Astrocyte (in vitro differentiated cells and primary cell): ENCODE measurements around the gene STYXL2. TPM values are rescaled to one million over a fixed set of nuclear protein-coding genes. Genes with fewer than 3 reads are reported as not detected.

ENCODE experiments used
- DNase-seq: peaks from one replicate; pipeline ENCODE4 v3.0.0-alpha.2; 2010; ENCODE audit warnings: low read depth
- FAIRE-seq: peaks from 2 replicates; lab custom pipeline; 2011; peaks lifted over from hg19 to GRCh38; lab: Jason Lieb, UNC
- H2AFZ ChIP-seq: 2 replicates; pipeline ENCODE4 v1.6.0; 2012; ENCODE audit warnings: low read depth, low read length, inconsistent platforms
- H3K27ac ChIP-seq: 2 replicates; pipeline ENCODE4 v1.5.1; 2011; ENCODE audit warnings: low read depth, low read length, inconsistent platforms
- H3K27me3 ChIP-seq: 2 replicates; pipeline ENCODE4 v1.6.0; 2011; ENCODE audit warnings: low read length, inconsistent platforms; ENCODE audit not compliant: insufficient read depth
- H3K36me3 ChIP-seq: 2 replicates; pipeline ENCODE4 v1.5.1; 2011; ENCODE audit warnings: low read length, inconsistent platforms; ENCODE audit not compliant: insufficient read depth
- H3K4me1 ChIP-seq: 2 replicates; pipeline ENCODE4 v1.5.1; 2011; ENCODE audit warnings: low read length, inconsistent platforms; ENCODE audit not compliant: insufficient read depth
- H3K4me2 ChIP-seq: 2 replicates; pipeline ENCODE4 v1.6.0; 2012; ENCODE audit warnings: low read length, inconsistent platforms
- H3K4me3 ChIP-seq: 2 replicates; pipeline ENCODE4 v1.5.1; 2011; ENCODE audit warnings: low read depth, mild to moderate bottlenecking, low read length, inconsistent platforms; ENCODE audit not compliant: insufficient read depth
- H3K79me2 ChIP-seq: 2 replicates; pipeline ENCODE4 v1.6.0; 2012; ENCODE audit warnings: mild to moderate bottlenecking, low read length, inconsistent platforms; ENCODE audit not compliant: insufficient read depth
- H3K9ac ChIP-seq: 2 replicates; pipeline ENCODE4 v1.6.0; 2012; ENCODE audit warnings: mild to moderate bottlenecking, low read length, inconsistent platforms
- H3K9me3 ChIP-seq: 2 replicates; pipeline ENCODE4 v1.5.1; 2012; ENCODE audit warnings: low read depth, mild to moderate bottlenecking, low read length, inconsistent platforms; ENCODE audit not compliant: insufficient read depth
- H4K20me1 ChIP-seq: 2 replicates; pipeline ENCODE4 v1.6.0; 2012; ENCODE audit warnings: low read length, inconsistent platforms; ENCODE audit not compliant: insufficient read depth
- H3K27ac Mint-ChIP-seq: one replicate; pipeline ENCODE4 v1.8.0; 2021; ENCODE audit warnings: mild to moderate bottlenecking, mixed read lengths; ENCODE audit not compliant: unreplicated experiment
- H3K27me3 Mint-ChIP-seq: one replicate; pipeline ENCODE4 v1.8.0; 2021; ENCODE audit warnings: low read depth, mixed read lengths; ENCODE audit not compliant: unreplicated experiment
- H3K36me3 Mint-ChIP-seq: one replicate; pipeline ENCODE4 v1.8.0; 2021; ENCODE audit warnings: low read depth, mixed read lengths; ENCODE audit not compliant: unreplicated experiment
- H3K4me1 Mint-ChIP-seq: one replicate; pipeline ENCODE4 v1.8.0; 2021; ENCODE audit warnings: low read depth, mixed read lengths; ENCODE audit not compliant: unreplicated experiment
- H3K4me3 Mint-ChIP-seq: one replicate; pipeline ENCODE4 v1.8.0; 2021; ENCODE audit warnings: mild to moderate bottlenecking, moderate library complexity, mixed read lengths; ENCODE audit not compliant: unreplicated experiment
- H3K9me3 Mint-ChIP-seq: one replicate; pipeline ENCODE4 v1.8.0; 2021; ENCODE audit warnings: mild to moderate bottlenecking, mixed read lengths; ENCODE audit not compliant: unreplicated experiment
- EZH2 ChIP-seq: IDR thresholded peaks from 2 replicates; pipeline ENCODE4 v1.6.1; 2012; ENCODE audit warnings: mild to moderate bottlenecking, low read length, inconsistent platforms; ENCODE audit not compliant: insufficient read depth
- total RNA-seq: library from RNA; stranded (reverse); gene quantifications from 2 replicates; pipeline ENCODE4 v1.2.1, GENCODE V29; 2021
- TF ChIP-seq, protein P1 (sequence below): IDR thresholded peaks from 2 replicates; pipeline ENCODE4 v1.5.1; 2011; ENCODE audit warnings: low read depth, mild to moderate bottlenecking, inconsistent platforms, low read length, moderate library complexity; ENCODE audit not compliant: insufficient read depth

Gene STYXL2
- total RNA-seq, 1 donor from 2014 or later: 0.82 TPM

DNA sequence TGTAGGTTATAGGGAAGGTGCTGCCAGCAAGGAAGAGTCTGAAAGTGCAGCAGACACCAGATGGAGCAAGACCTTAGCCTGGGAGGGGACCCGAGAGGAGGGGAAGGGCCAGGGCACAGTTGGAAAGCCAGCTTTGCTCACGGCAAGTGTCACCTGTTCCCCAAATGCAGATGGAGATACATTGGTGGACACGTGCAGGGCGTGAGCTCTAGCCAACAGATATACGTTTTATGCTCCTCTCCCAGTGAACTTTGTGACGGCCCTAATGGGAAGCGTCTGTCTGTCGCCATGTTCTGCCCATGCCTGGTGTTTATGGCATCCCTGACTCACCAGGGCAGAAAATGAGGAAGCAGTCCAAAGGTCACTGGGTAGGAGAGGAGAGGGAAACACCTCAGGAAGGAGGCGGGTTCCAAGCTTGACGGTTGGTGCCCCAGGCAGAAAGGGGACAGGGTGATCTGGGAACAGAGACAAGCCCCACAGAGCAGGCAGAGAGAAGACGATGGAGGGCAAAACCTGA, 11.3 kb upstream of the STYXL2 start:
- H3K27ac Mint-ChIP-seq: no peak overlapping the region
- no peaks in the 10 kb centered on the region for H4K20me1 ChIP-seq
- H3K4me3 ChIP-seq: no peak overlapping the region
- TF ChIP-seq EZH2: no peak
- no peaks in the 10 kb centered on the region for H3K36me3 Mint-ChIP-seq
- H3K27ac ChIP-seq: no peak overlapping the region
- H3K4me2 ChIP-seq: no peak overlapping the region
- H3K27me3 ChIP-seq: peaks cover 13% of the 10 kb centered on the region
- peaks cover under 1% of the 10 kb centered on the region for H3K4me1 Mint-ChIP-seq
- no peak overlapping the region for H3K9ac ChIP-seq
- peaks cover 22% of the 10 kb centered on the region for H3K27me3 Mint-ChIP-seq
- H3K9me3 ChIP-seq: no peaks in the 10 kb centered on the region
- FAIRE-seq: no peak
- no peak overlapping the region for H2AFZ ChIP-seq
- no peaks in the 10 kb centered on the region for H3K79me2 ChIP-seq
- H3K4me1 ChIP-seq: no peaks in the 10 kb centered on the region
- no peak overlapping the region for H3K4me3 Mint-ChIP-seq
- H3K36me3 ChIP-seq: no peaks in the 10 kb centered on the region
- no peak for DNase-seq
- H3K9me3 Mint-ChIP-seq: peaks cover 6% of the 10 kb centered on the region

DNA sequence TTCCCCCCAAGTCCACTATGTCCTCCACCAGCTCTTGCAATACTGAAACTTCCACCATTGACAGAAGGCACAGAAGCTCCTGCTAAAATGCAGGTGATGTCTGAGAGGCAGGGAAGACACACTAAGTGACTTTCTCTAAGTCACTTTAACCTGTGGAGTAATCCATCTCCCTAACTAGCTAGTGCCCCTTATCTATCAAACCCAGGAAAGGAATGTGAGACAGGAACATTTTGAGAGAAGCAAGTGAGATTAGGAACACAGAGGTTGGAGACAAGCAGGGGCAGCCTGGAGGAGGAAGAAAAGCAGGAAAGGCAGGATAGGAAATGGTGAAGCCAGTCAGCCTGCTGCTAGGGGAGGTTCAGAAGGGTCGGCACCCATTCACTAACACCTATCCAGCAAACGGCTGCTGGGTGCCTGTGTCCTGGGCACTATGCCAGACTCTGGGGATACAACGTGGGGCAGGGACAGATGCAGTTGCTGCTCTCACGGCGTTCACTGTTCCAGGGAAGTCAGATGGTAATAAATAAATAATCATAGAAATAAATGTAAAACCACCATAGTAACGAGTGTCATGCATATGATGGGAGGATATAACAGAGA, 10.7 kb upstream of the STYXL2 start:
- Histone ChIP-seq H3K9ac (no peak overlapping the region), H3K27me3 (peaks cover 13% of the 10 kb centered on the region), H2AFZ (no peak overlapping the region), H3K9me3 (no peaks in the 10 kb centered on the region), H3K36me3 (no peaks in the 10 kb centered on the region), H3K4me2 (no peak overlapping the region), H3K27ac (no peak overlapping the region), H3K4me1 (no peaks in the 10 kb centered on the region), H4K20me1 (no peaks in the 10 kb centered on the region), H3K4me3 (no peak overlapping the region), H3K79me2 (no peaks in the 10 kb centered on the region)
- no peak for FAIRE-seq
- TF ChIP-seq, protein P1, sequence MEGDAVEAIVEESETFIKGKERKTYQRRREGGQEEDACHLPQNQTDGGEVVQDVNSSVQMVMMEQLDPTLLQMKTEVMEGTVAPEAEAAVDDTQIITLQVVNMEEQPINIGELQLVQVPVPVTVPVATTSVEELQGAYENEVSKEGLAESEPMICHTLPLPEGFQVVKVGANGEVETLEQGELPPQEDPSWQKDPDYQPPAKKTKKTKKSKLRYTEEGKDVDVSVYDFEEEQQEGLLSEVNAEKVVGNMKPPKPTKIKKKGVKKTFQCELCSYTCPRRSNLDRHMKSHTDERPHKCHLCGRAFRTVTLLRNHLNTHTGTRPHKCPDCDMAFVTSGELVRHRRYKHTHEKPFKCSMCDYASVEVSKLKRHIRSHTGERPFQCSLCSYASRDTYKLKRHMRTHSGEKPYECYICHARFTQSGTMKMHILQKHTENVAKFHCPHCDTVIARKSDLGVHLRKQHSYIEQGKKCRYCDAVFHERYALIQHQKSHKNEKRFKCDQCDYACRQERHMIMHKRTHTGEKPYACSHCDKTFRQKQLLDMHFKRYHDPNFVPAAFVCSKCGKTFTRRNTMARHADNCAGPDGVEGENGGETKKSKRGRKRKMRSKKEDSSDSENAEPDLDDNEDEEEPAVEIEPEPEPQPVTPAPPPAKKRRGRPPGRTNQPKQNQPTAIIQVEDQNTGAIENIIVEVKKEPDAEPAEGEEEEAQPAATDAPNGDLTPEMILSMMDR: no peak
- TF ChIP-seq EZH2: no peak
- no peaks in the 10 kb centered on the region for H3K4me1 Mint-ChIP-seq
- H3K9me3 Mint-ChIP-seq: peaks cover 6% of the 10 kb centered on the region
- H3K27ac Mint-ChIP-seq: no peak overlapping the region
- H3K4me3 Mint-ChIP-seq: no peak overlapping the region
- no peaks in the 10 kb centered on the region for H3K36me3 Mint-ChIP-seq
- H3K27me3 Mint-ChIP-seq: peaks cover 22% of the 10 kb centered on the region
- DNase-seq: no peak

DNA sequence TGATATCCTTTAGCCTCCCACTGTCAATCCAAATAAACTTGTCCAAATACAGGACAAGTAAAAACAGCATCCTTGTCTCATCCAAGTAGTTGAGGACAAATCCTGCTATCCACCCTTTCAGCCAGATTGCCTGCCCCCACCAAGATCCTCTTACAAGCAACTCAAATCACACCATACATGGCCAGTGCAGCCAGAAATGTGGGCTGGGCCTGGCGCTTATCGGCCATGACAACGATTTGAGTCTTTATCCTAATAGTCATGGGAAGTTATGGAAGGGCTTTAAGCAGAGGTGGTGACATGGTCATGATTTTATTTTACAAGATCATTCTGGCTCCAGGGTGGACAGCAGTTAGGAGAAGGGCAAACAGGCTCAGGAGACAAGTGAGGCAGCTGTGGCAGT, 10.0 kb upstream of the STYXL2 start:
- no peak overlapping the region for H3K4me3 Mint-ChIP-seq
- H3K4me1 Mint-ChIP-seq: no peaks in the 10 kb centered on the region
- FAIRE-seq: no peak
- H3K36me3 ChIP-seq: no peaks in the 10 kb centered on the region
- H4K20me1 ChIP-seq: no peaks in the 10 kb centered on the region
- H3K27ac ChIP-seq: no peak overlapping the region
- no peak overlapping the region for H3K4me3 ChIP-seq
- H3K79me2 ChIP-seq: no peaks in the 10 kb centered on the region
- H3K27me3 Mint-ChIP-seq: peaks cover 17% of the 10 kb centered on the region
- no peak for TF ChIP-seq EZH2
- TF ChIP-seq, protein P1: no peak
- DNase-seq: no peak
- H3K27me3 ChIP-seq: peaks cover 13% of the 10 kb centered on the region
- no peaks in the 10 kb centered on the region for H3K36me3 Mint-ChIP-seq
- no peaks in the 10 kb centered on the region for H3K9me3 ChIP-seq
- H3K9me3 Mint-ChIP-seq: peaks cover 6% of the 10 kb centered on the region
- no peak overlapping the region for H3K4me2 ChIP-seq
- H3K4me1 ChIP-seq: no peaks in the 10 kb centered on the region
- no peak overlapping the region for H2AFZ ChIP-seq
- no peak overlapping the region for H3K27ac Mint-ChIP-seq
- no peak overlapping the region for H3K9ac ChIP-seq
